Renal pelvis (tissue), 4 donors: Measurements from ENCODE around the gene RAC2. TPM values are rescaled to one million over a fixed set of nuclear protein-coding genes. Genes with fewer than 3 reads are reported as not detected.
A peak's percentile ranks its signal among the peaks of the same experiment; 100 is the strongest.

ENCODE experiments used
- DNase-seq: peaks from one replicate; pipeline ENCODE4 v3.0.0-alpha.2; 2013
- polyA plus RNA-seq, 3 donors: library from polyadenylated mRNA; unstranded; fragments of 120-200 nt; gene quantifications; one replicate each; pipeline ENCODE4 v1.2.1, GENCODE V29; 2013; ENCODE audit not compliant: insufficient read length in 3 of 3

RAC2 gene
- polyA plus RNA-seq, 3 donors = 5.5 to 7.5 (median 6.3) TPM

DNA sequence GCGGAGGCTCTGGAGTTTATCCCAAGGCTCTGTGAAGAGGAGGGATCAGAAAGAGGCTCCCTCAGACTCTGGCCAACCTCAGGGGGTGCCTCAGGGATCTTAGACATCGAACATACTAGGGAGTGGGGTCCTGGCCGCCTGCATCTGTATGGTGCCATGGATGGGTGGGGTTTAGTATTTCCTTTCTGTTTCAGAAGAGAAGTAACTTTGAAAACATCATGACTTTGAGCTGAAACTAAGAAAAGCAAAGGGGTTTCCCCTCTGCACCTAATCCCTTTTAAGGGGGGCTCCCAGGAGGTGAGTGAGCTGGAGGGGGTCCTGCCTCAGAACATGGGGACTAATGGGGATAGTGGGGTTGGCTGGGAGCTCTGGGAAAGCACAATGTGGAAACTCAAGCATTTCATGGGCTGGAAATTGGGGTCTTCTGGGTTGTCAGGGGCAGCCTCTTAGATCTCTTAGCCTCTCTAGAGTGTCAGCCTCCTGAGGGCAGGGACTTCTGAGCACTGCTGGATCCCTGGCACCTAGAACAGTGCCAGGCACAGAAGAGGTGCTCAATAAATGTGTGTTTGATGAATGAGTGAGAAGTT lies 20.0 kb downstream of the RAC2 start:
- no peak for DNase-seq

DNA sequence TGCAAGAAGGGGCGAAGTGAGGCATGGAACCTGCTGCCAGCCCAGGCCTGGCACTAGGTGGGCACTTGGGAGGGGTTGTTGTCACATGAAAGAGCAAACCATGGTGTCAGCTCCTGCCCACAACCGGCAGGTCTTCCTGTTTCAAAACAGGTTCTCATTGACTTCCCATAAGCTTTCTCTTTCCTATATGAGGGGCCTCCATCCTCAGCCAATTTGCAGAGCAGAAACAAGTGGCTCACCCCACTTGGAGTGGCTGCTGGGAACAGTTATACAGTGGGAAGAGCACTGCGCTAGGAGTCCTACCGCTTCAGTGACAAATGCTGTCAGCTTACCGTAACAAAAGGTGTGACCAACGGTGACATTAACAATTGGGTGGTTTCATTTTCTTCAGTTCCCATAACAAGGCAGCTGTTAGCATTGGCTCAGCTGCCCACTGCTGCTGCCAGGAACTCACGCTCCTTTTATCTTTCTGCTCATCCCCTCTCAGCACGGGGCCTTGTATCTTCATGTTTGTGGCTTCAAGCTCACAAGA lies 21.6 kb downstream of the RAC2 start:
- DNase-seq = no peak

DNA sequence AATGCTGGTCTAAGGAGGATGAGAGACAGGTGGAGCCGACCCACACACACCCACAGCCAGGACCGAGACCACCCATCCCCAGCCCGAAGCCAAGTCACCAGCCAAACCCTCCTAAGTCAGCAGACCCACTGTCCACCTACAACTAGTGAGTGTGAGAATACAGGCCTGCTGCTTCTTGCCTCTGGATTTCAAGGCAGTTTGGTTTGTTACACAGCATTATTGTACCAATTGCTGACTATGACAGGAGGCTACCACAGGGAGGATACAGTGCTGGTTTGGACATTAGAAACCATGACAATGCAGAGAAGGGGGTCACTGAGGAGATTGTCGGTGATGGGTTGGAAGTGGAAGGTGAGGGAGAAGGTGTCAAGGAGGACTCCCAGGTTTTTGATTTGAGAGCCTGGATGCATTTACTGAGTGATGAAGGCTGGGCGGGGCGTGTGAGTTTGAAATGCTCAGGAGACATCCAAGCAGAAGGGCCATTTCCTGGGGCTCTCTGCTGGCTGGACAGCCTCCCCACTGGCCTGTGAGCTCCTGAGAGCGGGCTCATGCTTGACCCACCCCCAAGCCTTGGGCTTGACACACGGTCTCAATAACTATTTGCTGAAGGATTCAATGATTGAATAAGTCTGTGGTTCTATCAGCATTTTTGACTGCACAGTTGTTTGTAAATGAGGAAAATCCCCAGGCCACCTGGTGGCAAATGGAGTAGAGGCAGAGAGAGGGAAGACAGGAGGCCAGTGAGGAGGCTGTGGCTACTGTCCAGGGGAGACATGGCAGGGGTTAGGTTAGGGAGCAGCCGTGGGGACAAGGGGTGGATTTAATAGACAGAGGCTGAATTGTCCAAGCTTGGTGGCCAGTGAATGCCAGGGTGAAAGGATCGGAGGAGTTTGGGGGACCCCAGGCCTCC lies 22.4 kb downstream of the RAC2 start:
- DNase-seq = no peak

DNA sequence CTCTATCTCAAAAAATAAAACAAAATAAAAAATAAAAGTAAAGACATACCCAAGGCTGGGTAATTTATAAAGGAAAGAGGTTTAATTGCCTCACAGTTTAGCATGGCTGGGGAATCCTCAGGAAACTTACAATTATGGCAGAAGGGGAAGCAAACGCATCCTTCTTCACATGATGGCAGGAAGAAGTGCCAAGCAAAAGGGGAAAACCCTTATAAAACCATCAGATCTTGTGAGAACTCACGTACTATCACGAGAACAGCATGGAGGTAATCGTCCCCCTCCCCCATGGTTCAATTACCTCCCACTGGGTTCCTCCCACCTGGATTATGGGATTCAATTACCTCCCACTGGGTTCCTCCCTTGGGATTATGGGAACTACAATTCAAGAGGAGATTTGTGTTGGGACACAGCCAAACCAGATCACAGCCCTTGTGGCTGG lies 23.5 kb downstream of the RAC2 start:
- no peak for DNase-seq

DNA sequence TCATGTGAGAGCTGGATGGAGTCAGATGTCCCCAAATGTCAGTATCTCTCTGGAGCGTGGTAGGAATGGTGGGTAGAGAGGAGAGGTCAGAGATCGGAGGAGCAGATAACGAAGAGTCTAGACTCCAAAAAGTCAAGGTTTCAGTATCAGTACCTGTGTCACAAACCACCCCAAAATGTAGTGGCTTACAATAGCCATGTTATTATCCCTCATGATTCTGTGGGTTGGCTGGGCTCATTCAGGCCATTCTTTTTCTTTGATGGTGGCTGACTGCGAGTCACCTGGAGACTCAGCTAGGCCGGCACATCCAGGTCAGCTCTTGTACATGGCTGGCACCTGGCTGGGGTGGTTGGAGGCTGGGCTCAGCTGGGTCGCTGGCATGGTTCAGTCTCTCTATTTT lies 24.5 kb downstream of the RAC2 start:
- no peak for DNase-seq

DNA sequence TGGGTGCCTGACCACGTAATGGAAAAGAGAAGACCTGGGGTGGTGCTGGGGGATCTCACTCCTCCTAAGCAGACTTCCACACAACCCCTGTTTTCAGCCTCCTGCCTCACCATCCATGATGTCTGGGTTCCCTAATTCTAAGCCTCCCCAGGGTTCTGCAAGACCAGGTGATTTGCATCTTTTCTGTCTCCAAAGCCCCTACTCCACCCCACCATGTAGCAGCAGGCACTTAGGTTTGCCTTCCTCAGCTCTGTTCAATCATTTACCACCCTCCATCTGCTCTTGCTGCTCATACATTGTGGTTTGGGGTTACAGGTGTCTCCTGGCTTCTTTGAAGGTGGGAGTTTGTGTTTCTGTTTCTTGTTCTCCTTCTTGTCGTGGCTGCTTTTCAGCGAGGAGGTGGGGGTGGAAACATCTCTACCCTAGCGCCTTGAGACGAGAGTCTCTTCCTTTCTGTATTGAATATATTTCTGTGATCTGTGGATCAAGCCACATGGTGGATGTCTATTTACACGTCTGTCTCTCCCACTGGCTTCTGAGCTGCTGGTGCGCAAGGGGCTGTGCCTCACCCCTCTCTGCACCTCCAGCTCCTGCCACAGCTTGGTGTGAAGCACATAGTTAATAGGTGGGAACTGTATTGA lies 25.2 kb downstream of the RAC2 start:
- DNase-seq = no peak

DNA sequence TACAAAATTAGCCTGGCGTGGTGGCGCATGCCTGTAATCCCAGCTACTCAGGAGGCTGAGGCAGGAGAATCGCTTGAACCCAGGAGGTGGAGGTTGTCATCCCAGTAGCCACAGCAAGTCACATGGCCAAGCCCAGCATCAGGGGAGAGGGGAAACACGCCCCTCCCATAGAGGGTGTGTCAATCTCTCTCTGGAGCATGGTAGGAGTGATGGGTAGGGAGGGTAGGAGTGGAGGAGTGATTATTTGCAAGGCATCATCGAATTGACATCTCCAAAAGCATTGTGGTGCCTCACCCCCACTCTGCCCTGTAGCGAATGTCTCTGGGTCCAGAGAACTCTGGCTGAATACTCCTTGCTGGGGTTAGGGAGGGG lies 25.7 kb downstream of the RAC2 start:
- no peak for DNase-seq

DNA sequence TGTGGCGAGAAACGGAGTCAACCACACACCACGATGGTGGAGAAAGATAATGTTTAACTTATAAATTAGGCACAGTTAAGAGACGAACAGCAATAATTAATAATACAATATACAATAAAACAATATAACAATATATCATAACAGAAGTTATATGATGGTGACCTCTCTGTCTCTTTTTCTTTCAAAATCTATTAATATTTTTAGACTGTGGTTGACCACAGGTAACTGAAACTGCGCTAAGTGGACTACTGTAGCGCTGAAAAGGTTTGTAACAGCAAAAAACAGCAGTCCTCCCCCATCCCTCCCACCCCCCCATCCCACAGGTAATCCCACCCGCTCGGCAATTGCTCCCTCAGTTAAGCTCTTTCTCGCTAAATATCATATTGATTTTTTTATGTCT lies 28.2 kb downstream of the RAC2 start:
- DNase-seq = no peak

DNA sequence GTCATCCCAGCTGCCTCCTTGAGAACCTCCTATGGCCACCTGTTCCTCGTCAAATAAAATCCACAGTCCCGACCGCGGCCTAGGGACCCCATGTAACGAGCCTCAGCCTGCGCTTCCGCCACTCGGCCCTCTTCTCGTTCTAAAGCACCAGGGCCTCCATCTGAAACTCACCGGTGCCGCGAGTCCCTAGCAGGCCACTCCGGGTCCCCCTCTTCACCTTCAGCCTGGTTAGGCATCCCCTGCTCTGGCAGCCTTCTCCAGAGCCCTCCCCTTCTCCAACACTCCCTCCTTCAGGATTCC lies 29.4 kb downstream of the RAC2 start:
- DNase-seq = no peak

DNA sequence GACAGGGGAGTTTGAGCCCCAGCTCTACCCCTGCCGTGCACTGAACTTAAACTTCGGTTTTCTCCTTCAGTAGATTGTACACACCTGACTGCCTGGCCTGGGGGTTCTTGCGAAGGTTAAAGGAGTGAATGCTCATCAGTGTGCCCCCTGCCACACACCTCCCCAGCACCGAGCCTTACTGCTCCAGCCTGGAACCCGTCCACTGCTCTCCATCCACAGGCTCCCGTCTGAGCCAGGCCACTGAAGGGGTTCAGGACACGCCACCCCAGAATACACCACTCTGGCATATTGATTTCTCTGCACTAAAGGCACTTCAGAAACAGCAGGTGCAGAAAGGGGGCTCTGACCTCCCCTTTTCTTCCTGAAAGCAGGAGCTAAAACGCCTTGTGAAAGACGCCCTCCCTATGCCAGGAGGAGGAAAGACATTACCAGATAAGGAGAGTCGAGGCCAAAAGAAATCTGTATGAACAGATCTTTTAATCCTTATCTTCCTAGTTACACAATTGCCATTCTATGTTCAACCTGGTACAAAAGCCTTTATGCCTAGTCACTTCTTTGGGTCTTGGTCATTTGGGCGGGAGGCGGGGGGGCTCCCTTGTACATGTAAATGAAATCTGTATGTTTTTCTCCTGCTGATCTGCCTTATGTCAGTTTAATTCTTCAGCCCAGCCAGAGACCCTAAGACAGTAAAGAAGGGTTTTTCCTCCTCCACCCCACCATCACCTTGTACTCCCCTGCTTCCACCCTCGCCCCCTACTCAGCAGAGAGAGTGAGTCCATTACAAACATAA lies 29.9 kb downstream of the RAC2 start:
- DNase-seq = no peak

DNA sequence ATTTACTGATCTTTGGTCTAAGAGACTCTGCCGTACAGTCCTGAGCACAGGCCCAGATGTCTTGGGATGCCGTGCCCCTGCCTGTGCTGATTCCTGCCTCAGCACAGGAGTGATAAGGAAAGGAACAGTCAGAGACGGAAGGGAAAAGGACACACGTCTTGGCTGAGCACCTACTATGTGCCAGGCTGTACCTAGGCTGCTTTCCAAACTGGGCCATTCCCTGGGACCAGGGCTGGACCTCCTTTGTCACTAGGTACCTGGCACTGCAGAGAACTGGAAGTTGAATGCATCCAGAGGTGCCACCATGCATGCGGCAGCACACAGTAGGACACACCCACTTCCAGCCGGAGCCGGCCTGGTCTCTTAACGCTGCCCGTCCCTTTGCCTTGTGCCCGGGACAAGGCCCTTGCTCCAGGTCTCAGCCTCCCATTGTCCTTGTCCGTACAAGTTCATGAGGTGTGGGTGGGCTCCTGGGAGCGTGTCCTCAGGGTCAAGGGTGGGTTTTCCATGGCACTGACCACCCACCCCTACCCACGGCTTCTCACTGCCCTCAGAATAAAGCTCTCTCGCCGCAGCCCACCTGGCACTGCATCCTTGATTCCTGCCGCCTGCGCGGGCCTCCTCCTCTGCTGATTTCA lies 30.7 kb downstream of the RAC2 start:
- DNase-seq = no peak

DNA sequence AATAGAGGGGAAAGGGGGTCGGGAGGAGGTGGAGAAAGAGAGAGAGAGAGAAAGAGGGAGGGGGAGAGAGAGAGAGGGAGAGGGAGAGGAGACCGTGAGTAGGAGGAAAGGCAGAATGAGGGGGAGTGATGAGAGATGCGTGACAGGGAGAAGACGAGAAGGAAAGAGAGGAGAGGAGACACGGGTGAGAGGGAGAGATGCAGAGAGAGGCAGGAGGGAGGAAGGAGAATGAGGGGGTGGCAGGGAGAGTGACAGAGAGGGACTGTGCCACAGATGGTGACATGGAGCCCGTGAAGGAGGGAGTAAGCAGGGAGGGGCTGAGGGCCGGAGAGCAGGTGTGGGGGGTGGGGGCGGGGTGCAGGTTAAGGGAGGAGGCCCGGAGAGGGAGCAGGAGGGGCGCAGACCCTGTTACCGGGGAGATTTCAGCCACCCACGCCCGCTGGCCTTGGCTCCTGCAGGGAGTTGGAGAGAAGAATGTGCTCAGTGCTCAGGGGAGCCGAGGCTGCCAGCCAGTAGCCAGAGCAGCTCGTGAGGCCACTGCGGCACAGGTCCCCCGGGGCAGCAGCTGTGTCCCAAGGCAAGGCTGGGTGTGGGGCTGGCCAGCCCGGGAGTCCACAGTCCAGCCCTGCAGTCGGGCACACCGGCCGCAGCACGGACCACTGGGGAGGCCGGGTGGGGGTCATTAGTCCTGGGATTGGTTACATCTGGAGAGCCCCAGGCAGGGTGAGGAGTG lies 31.7 kb downstream of the RAC2 start, which contains the start of gene SSTR3:
Gene SSTR3, minus strand, starts transcription at position 304 of the 733 bp plus-strand sequence. CDS start 4,674 bp downstream, outside the sequence.
- peak; percentile 46 for DNase-seq

DNA sequence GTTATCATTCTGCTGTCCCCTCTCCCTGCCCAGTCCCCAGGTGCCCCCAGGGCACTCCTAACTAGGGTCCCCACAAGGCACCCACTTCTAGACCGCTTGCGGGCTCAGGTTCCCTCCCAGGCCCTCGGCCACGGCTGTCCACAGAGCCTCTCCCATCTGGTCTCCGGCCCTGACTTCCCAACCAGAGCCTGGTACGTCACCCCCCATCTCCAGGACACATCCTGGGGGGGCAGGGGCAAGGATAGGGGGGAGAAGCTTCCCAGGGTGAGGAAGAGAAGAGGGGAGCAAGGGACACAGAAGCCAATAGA lies 32.2 kb downstream of the RAC2 start:
- no peak for DNase-seq

DNA sequence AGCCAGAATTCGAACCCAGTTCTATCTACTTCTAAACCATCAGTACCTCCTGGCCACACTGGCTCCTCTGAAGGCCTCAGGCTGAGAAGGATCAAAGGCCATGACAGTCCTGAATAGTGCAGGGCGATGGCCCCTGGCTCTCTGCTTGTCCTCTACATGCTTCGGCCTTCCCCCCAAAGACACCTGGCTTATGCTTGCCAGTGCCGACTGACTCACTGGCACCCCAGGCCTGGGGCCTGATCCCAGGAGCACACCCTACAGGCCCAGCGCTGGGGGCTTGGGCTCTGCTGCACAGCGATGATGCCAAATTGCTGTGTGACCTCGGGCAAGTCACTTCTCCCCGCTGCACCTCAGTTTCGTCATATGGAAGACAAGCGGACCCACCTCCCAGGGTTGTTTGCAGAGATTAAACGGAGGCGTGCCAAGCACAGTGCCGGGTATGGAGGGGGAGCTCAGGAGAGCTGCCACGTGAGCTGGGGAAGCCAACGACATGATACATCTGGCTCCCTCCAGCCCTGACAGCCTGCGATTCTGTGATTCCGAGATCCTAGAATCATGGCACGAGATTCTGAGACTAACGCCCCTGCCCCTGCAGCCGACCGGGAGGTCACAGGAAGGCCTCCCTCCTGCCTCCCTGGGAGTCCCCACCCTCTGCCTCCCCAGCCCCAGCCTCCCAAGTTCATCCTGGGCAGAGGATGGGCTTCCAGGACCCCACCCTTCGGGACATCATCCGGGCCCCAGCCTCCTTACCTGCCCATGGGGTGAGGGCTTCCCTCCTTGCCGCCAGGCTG lies 32.8 kb downstream of the RAC2 start:
- DNase-seq = no peak

DNA sequence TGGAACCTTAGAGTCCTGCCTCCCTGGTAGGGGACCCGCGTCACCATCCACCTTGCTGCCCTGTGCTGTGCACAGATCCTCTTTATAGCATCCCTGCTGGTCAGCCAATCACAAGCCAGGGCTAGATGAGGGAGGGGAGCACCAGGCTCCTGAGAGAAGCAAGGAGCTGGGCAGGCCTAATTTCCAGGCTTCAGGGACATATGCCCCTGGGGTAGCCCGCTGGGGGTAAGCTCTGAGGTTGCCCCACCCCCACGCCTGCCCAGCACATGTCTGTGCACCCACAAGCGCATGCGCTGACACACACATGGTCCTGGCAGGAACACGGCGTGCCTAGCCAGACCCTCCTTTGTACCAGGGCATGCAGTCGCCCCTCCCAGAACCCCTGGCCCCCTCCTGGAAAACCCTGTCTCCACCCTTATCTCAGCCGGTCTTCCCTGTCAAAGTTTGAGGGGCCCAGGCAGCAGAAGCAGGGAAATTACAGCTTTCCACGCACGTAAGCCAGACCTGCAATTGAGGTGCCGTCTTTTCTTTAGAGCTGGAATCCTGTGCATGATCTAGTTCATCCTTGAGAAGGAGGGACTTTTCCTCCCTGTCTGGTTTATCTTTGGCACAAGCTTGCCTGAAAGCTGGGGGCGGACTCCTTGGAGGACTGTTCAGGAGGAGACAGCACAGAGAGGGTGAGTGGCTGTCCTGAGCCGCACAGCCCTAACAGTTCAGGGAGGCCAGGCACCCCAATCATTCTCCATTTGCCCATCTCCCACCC lies 33.8 kb downstream of the RAC2 start:
- no peak for DNase-seq

DNA sequence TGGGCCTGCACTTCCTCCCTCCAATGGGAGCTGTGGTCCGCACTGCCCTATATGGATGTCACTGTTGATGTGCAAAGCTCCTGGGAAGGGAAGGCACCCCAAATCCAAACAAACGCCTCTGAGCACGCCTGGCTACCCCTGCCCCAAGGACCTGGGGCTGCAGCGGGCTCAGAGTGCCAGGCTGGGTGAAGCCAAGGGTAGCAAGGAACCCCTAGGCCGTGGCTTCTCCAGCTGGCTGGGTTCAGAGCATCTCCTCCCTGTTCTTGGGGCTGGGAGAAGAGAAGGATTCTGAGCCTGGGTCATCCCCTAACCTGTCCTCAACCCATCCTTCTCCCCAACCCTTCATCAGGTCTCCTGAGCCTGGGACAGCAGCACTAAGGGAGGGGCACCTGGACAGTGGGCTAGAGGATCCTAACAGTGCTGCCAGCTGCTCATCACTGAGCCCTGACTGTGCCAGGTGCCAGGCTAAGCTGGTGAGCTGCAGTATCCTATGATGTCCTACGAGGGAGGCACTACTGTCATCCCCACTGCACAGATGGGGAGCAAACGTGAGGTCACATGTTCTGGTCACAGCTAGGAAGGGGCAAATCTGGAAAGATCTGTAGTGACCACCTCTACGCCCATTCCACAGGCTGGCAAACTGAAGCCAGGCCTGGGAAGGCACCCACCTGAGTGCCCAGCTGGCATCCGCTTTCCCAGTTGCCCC lies 34.8 kb downstream of the RAC2 start:
- no peak for DNase-seq

DNA sequence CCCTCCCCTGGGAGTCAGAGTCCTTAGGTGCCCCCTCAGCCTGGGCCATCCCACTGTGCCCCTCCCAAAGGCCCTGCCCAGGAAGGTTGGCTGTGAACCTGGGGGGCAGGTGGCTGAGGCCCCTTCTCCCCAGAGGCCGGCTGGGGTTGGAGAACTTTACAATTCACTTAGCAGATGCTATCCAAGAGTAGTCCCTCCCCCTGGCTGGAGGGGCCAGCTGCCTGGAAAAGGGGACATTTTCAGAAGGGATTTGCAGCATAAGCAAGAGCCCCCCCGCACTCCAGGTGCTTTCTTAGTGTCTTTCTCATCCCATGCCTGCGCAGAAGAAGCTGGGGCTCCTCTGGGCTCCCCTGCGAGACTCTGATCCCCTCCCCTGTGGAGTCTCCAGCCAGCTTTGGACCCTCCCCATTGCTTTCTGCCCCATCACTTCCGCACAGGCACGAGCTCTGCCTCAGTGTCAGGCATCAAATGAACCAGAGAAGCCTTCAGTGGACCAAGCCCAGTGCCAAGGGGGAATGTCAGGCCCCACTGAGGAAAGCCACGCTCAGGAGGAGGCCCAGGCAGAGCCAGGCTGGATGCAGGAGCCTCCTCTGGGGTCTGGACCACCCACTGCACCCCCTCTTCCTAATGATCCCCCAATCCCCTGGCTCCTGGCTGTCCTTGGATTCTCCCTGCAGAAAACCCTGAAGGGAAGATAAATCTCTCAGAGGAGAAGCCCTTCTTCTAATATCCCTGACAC lies 35.5 kb downstream of the RAC2 start:
- no peak for DNase-seq

DNA sequence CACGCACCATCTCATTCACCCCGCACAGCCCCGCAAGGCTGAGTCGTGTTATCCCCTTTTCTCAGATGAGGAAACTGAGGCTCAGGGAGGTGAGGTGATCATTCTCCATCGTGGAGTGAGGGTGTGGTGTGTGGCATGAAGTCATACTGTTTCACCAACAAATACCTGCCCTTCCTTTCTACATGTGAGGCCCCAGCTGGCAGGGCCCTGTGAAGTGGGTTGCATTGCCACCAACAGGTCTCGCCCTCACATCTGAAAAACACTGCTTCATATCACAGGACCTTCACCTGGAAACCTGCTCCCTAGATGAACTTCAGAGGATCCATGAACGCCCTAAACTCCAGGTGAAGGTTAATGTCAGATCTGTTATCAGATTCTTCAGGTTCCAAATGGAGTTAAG lies 36.1 kb downstream of the RAC2 start:
- DNase-seq = no peak
